GM19455 (cell line): ENCODE data around the gene TRIM17.
A peak's percentile ranks its signal among the peaks of the same experiment; 100 is the strongest.

ENCODE experiments used
- ATAC-seq: cut with Tn5 transposase; IDR thresholded peaks from one replicate; pipeline ENCODE4 v1.9.1; 2021; ENCODE audit not compliant: unreplicated experiment

TRIM17 gene

GRCh38 chr1:228416217-228416933, at the start of gene TRIM17:
TSS of gene TRIM17 (minus strand) at chr1:228416861. CDS start at chr1:228415072, 1,789 bp downstream.
- ATAC-seq, result no peak

- no peak for ATAC-seq
Observed at GRCh38 chr1:228465571-228466146, 49.0 kb upstream of the TRIM17 start.

GRCh38 chr1:228465141-228465540, 48.5 kb upstream of the TRIM17 start:
- ATAC-seq, result no peak

GRCh38 chr1:228464487-228464983, 47.9 kb upstream of the TRIM17 start:
- peak; percentile 75 for ATAC-seq

- peak; percentile 54 for ATAC-seq
Observed at GRCh38 chr1:228463559-228464455, 47.1 kb upstream of the TRIM17 start.

GRCh38 chr1:228463009-228463558, 46.4 kb upstream of the TRIM17 start:
- no peak for ATAC-seq

- no peak for ATAC-seq
Observed at GRCh38 chr1:228462560-228462959, 45.9 kb upstream of the TRIM17 start.

- ATAC-seq, result no peak
Observed at GRCh38 chr1:228460821-228461220, 44.2 kb upstream of the TRIM17 start.

GRCh38 chr1:228459091-228459993, 42.7 kb upstream of the TRIM17 start:
- ATAC-seq, result no peak

GRCh38 chr1:228457396-228458176, 40.9 kb upstream of the TRIM17 start:
- ATAC-seq, result peak; percentile 86

- ATAC-seq, result peak; percentile 18
Observed at GRCh38 chr1:228457017-228457395, 40.3 kb upstream of the TRIM17 start.

- no peak for ATAC-seq
Observed at GRCh38 chr1:228456252-228457016, 39.8 kb upstream of the TRIM17 start.

GRCh38 chr1:228455715-228456114, 39.1 kb upstream of the TRIM17 start:
- no peak for ATAC-seq

GRCh38 chr1:228454238-228454637, 37.6 kb upstream of the TRIM17 start:
- ATAC-seq, result no peak

GRCh38 chr1:228453614-228454013, 37.0 kb upstream of the TRIM17 start:
- ATAC-seq, result no peak

GRCh38 chr1:228453022-228453560, 36.4 kb upstream of the TRIM17 start:
- ATAC-seq, result no peak

- ATAC-seq, result no peak
Observed at GRCh38 chr1:228452194-228453021, 35.7 kb upstream of the TRIM17 start.

- ATAC-seq, result no peak
Observed at GRCh38 chr1:228450200-228450599, 33.5 kb upstream of the TRIM17 start.
